HFFc6 (cell line): ENCODE results near the gene AATF. TPM values are rescaled to one million over a fixed set of nuclear protein-coding genes. Genes with fewer than 3 reads are reported as not detected.
A peak's percentile ranks its signal among the peaks of the same experiment; 100 is the strongest.

ENCODE experiments used
- DNase-seq: peaks from one replicate; pipeline ENCODE4 v3.0.0-alpha.2; 2018
- H3K27ac Mint-ChIP-seq: 2 replicates; pipeline ENCODE4 v1.8.0; 2020; ENCODE audit warnings: mild to moderate bottlenecking, mixed read lengths
- H3K27me3 Mint-ChIP-seq: 2 replicates; pipeline ENCODE4 v1.8.0; 2021; ENCODE audit warnings: mild to moderate bottlenecking, moderate library complexity, mixed read lengths; ENCODE audit not compliant: insufficient read depth
- H3K36me3 Mint-ChIP-seq: 2 replicates; pipeline ENCODE4 v1.8.0; 2021; ENCODE audit warnings: low read depth, mixed read lengths
- H3K4me1 Mint-ChIP-seq: 2 replicates; pipeline ENCODE4 v1.8.0; 2020; ENCODE audit warnings: low read depth, mixed read lengths
- H3K4me3 Mint-ChIP-seq: 2 replicates; pipeline ENCODE4 v1.8.0; 2020; ENCODE audit warnings: mild to moderate bottlenecking, moderate library complexity, mixed read lengths
- H3K9me3 Mint-ChIP-seq: 2 replicates; pipeline ENCODE4 v1.8.0; 2020; ENCODE audit warnings: mild to moderate bottlenecking, mixed read lengths
- CTCF ChIP-seq: fragments of 200-600 bp; sonication (generic); IDR thresholded peaks from 2 replicates; pipeline ENCODE4 v1.5.0; 2021; ENCODE audit warnings: antibody characterized with exemption, mild to moderate bottlenecking
- total RNA-seq, 6 experiments: library from RNA; stranded (reverse); fragmentation: NEBNext Ultra II Directional; extraction: Animal tissue kit (Norgen Biotek cat#: 25700); gene quantifications; 2 replicates in 1 of 6; 3 replicates in 5 of 6; pipeline ENCODE4 v1.2.3, GENCODE V29; 2021

The AATF gene
- total RNA-seq, 6 experiments from 2014 or later = 45.1 to 57.1 (median 52.7) TPM

- no peaks in the 10 kb centered on the region for H3K36me3 Mint-ChIP-seq
- no peak for TF ChIP-seq CTCF
- peaks cover 22% of the 10 kb centered on the region for H3K27me3 Mint-ChIP-seq
- H3K9me3 Mint-ChIP-seq = no peaks in the 10 kb centered on the region
- H3K4me1 Mint-ChIP-seq = no peaks in the 10 kb centered on the region
- no peak overlapping the region for H3K27ac Mint-ChIP-seq
- no peak overlapping the region for H3K4me3 Mint-ChIP-seq
- no peak for DNase-seq
Measured at GRCh38 chr17:36910513-36910912, 38.2 kb upstream of the AATF start.

- Mint-ChIP-seq H3K4me1 (no peaks in the 10 kb centered on the region), H3K36me3 (no peaks in the 10 kb centered on the region), H3K27me3 (peaks cover 24% of the 10 kb centered on the region), H3K4me3 (no peak overlapping the region), H3K9me3 (no peaks in the 10 kb centered on the region), H3K27ac (no peak overlapping the region)
- no peak for TF ChIP-seq CTCF
- no peak for DNase-seq
Measured at GRCh38 chr17:36911001-36911400, 37.8 kb upstream of the AATF start.

GRCh38 chr17:36913132-36913531 lies 35.6 kb upstream of the AATF start:
- H3K36me3 Mint-ChIP-seq = no peaks in the 10 kb centered on the region
- H3K4me3 Mint-ChIP-seq = no peak overlapping the region
- DNase-seq = no peak
- peaks cover 20% of the 10 kb centered on the region for H3K27me3 Mint-ChIP-seq
- H3K27ac Mint-ChIP-seq = no peak overlapping the region
- no peaks in the 10 kb centered on the region for H3K4me1 Mint-ChIP-seq
- TF ChIP-seq CTCF = no peak
- H3K9me3 Mint-ChIP-seq = no peaks in the 10 kb centered on the region

GRCh38 chr17:36918211-36918691 lies 30.5 kb upstream of the AATF start:
- H3K27ac Mint-ChIP-seq = no peak overlapping the region
- no peaks in the 10 kb centered on the region for H3K36me3 Mint-ChIP-seq
- H3K4me3 Mint-ChIP-seq = no peak overlapping the region
- peaks cover 15% of the 10 kb centered on the region; the same call in 1 of the 2 replicates for H3K4me1 Mint-ChIP-seq
- no peak for TF ChIP-seq CTCF
- no peaks in the 10 kb centered on the region for H3K9me3 Mint-ChIP-seq
- DNase-seq = peak; percentile 1
- H3K27me3 Mint-ChIP-seq = peaks cover 35% of the 10 kb centered on the region

GRCh38 chr17:36919407-36919968 lies 29.3 kb upstream of the AATF start:
- no peak overlapping the region for H3K27ac Mint-ChIP-seq
- H3K4me1 Mint-ChIP-seq = peaks cover 15% of the 10 kb centered on the region; the same call in 1 of the 2 replicates

More at GRCh38 chr17:36919407-36919968, 29.3 kb upstream of the AATF start:
- peaks cover 40% of the 10 kb centered on the region for H3K27me3 Mint-ChIP-seq
- no peak for TF ChIP-seq CTCF
- H3K9me3 Mint-ChIP-seq = no peaks in the 10 kb centered on the region
- H3K4me3 Mint-ChIP-seq = no peak overlapping the region
- no peaks in the 10 kb centered on the region for H3K36me3 Mint-ChIP-seq
- no peak for DNase-seq
